Hepatocyte (in vitro differentiated cells): ENCODE results near the gene GFY. TPM values are rescaled to one million over a fixed set of nuclear protein-coding genes. Genes with fewer than 3 reads are reported as not detected.
"Not testable (repeated sequence)": the region's sequence is repeated elsewhere in the genome, so short reads cannot be mapped to it uniquely, and the experiment has no call there.

Experiments
- DNase-seq: peaks from one replicate; pipeline ENCODE4 v3.0.0-alpha.2; 2016; ENCODE audit warnings: low spot score
- H2AFZ ChIP-seq: fragments of 200-600 bp; sonication (generic); 2 replicates; pipeline ENCODE4 v1.6.0; 2016; ENCODE audit warnings: antibody characterized with exemption, mild to moderate bottlenecking
- H3K27ac ChIP-seq: fragments of 200-600 bp; sonication (generic); 2 replicates; pipeline ENCODE4 v1.5.1; 2016; ENCODE audit warnings: mild to moderate bottlenecking
- H3K27me3 ChIP-seq: fragments of 200-600 bp; sonication (generic); 2 replicates; pipeline ENCODE4 v1.6.1; 2016
- H3K36me3 ChIP-seq: fragments of 200-600 bp; sonication (generic); replicated peaks from 2 replicates; pipeline ENCODE4 v1.5.1; 2016; ENCODE audit warnings: low read depth; ENCODE audit not compliant: insufficient read depth
- H3K4me1 ChIP-seq: fragments of 200-600 bp; sonication (generic); 2 replicates; pipeline ENCODE4 v1.5.1; 2016; ENCODE audit warnings: mild to moderate bottlenecking, moderate library complexity; ENCODE audit not compliant: insufficient read depth
- H3K4me2 ChIP-seq: fragments of 200-600 bp; sonication (generic); 2 replicates; pipeline ENCODE4 v1.6.0; 2016
- H3K4me3 ChIP-seq: fragments of 200-600 bp; sonication (generic); 2 replicates; pipeline ENCODE4 v1.5.1; 2016; ENCODE audit warnings: mild to moderate bottlenecking
- H3K79me2 ChIP-seq: fragments of 200-600 bp; sonication (generic); 2 replicates; pipeline ENCODE4 v1.6.0; 2017; ENCODE audit warnings: mild to moderate bottlenecking
- H3K9me2 ChIP-seq: fragments of 200-600 bp; sonication (generic); replicated peaks from 2 replicates; pipeline ENCODE4 v1.6.0; 2017; ENCODE audit warnings: mild to moderate bottlenecking; ENCODE audit not compliant: insufficient read depth
- H3K9me3 ChIP-seq: fragments of 200-600 bp; sonication (generic); 2 replicates; pipeline ENCODE4 v1.5.1; 2016; ENCODE audit warnings: low read depth, mild to moderate bottlenecking
- H4K20me1 ChIP-seq: fragments of 200-600 bp; sonication (generic); 2 replicates; pipeline ENCODE4 v1.6.0; 2016; ENCODE audit warnings: mild to moderate bottlenecking; ENCODE audit not compliant: insufficient read depth, poor library complexity, severe bottlenecking
- EZH2 ChIP-seq: fragments of 200-600 bp; sonication (generic); IDR thresholded peaks from 2 replicates; pipeline ENCODE4 v1.6.1; 2016; ENCODE audit warnings: antibody characterized with exemption, mild to moderate bottlenecking, borderline replicate concordance
- EZH2phosphoT487 ChIP-seq: fragments of 200-600 bp; sonication (generic); IDR thresholded peaks from one replicate; pipeline ENCODE4 v1.6.1; 2018; ENCODE audit warnings: antibody characterized with exemption, mild to moderate bottlenecking, low read depth, moderate library complexity; ENCODE audit not compliant: unreplicated experiment, severe bottlenecking
- WGBS: methylation state at CpG from one replicate; pipeline ENCODE4 v1.1.6; 2016; ENCODE audit warnings: low lambda C conversion rate; ENCODE audit errors: missing lambda C conversion rate; 5-methylcytosine and 5-hydroxymethylcytosine counted together
- polyA plus RNA-seq: library from polyadenylated mRNA; unstranded; fragments of >200 nt; fragmentation: Nextera tagmentation; extraction: Ambion mirVana; gene quantifications from 2 replicates; pipeline ENCODE4 v1.2.1, GENCODE V29; 2016
- total RNA-seq: library from RNA; depleted of rRNA; stranded (reverse); fragments of >200 nt; gene quantifications from 2 replicates; pipeline ENCODE4 v1.2.3, GENCODE V29; 2014
- TF ChIP-seq, protein P1 (sequence below): fragments of 200-600 bp; sonication (generic); IDR thresholded peaks from 2 replicates; pipeline ENCODE4 v1.5.1; 2016; ENCODE audit warnings: antibody characterized with exemption, mild to moderate bottlenecking; ENCODE audit not compliant: poor library complexity

The GFY gene
- total and polyA plus RNA-seq, 2 experiments from 2014 or later = not detected

DNA sequence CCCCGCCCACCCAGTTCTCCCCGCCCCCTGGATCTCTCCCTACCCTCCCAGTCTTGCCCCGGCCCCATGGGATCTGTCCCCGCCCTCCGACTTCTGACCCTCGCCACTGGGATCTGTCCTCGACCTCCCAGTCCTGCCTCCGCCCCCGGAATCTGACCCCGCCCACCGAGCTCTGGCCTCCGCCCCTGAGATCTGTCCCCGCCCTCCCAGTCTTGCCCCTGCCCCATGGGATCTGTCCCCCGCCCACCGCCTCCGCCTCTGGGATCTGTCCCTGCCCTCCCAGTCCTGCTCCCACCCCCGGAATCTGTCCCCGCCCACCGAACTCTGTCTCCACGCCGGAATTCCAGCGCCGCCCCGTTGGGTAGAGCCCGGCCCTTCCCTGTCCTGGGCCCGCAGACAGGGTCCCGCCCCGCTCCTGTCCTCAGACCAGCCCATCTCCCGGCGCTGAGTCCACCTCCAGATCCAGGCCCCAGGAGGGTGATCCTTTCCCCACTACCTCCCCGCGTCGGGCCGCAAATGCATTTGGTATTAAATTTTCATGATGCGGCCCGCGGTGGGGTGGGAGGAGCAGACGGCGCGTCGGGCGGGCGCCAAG lies 17.7 kb downstream of the GFY start:
- WGBS = 3% methylated on average over 21 of the region's 43 CpGs

DNA sequence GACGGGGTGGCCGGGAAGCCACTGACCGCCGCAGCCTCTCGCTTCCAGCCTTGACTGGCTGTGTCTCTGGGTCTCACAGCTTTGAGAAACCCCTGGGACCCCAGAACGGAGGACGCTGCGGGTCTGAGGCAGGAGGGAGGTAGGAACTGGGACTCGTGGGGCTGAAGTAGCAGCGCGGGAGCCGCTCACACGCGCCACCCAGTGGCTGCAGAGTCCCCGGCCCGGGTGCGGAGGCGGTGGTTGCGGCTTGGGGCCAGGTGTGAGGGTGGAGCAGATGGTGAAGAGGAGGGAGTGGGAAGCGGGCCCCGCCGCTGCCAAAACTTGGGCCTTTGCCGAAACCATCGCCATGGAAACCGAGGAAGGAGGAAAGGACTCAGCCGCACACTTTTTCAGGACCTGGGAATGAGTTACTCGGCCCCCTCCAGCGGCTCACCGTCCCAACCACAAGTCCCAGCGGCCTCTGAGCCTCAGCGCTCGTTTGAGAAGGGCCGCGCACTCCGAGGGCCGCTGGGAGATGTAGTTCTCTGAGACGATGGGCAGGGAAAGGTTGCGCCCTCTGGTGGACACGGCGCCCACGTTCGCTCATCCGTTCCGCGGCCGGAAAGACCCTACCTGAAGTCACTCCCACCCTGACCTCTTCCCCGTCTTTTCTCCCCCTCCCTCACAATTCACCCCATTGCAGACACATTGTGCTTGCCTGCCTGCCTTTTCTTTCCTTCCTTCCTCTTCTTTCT lies 18.3 kb downstream of the GFY start:
- Histone ChIP-seq H2AFZ (peak overlapping the region; percentile 95), H3K9me2 (no peaks in the 10 kb centered on the region), H3K4me2 (peak overlapping the region; percentile 95)

More for the DNA sequence above, 17.7 kb downstream of the GFY start:
- Histone ChIP-seq H3K79me2 (no peaks in the 10 kb centered on the region), H3K27ac (peak overlapping the region; percentile 70), H3K36me3 (no peaks in the 10 kb centered on the region), H2AFZ (peak overlapping the region; percentile 95), H3K27me3 (peaks cover 44% of the 10 kb centered on the region), H3K4me1 (peaks cover 3% of the 10 kb centered on the region), H3K9me3 (no peaks in the 10 kb centered on the region), H3K9me2 (no peaks in the 10 kb centered on the region), H3K4me2 (peak overlapping the region; percentile 95), H4K20me1 (no peaks in the 10 kb centered on the region), H3K4me3 (peak overlapping the region; percentile 60)
- peak; percentile 95 for DNase-seq
- TF ChIP-seq, protein P1, sequence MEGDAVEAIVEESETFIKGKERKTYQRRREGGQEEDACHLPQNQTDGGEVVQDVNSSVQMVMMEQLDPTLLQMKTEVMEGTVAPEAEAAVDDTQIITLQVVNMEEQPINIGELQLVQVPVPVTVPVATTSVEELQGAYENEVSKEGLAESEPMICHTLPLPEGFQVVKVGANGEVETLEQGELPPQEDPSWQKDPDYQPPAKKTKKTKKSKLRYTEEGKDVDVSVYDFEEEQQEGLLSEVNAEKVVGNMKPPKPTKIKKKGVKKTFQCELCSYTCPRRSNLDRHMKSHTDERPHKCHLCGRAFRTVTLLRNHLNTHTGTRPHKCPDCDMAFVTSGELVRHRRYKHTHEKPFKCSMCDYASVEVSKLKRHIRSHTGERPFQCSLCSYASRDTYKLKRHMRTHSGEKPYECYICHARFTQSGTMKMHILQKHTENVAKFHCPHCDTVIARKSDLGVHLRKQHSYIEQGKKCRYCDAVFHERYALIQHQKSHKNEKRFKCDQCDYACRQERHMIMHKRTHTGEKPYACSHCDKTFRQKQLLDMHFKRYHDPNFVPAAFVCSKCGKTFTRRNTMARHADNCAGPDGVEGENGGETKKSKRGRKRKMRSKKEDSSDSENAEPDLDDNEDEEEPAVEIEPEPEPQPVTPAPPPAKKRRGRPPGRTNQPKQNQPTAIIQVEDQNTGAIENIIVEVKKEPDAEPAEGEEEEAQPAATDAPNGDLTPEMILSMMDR = no peak
- TF ChIP-seq EZH2 (no peak), EZH2phosphoT487 (no peak)

DNA sequence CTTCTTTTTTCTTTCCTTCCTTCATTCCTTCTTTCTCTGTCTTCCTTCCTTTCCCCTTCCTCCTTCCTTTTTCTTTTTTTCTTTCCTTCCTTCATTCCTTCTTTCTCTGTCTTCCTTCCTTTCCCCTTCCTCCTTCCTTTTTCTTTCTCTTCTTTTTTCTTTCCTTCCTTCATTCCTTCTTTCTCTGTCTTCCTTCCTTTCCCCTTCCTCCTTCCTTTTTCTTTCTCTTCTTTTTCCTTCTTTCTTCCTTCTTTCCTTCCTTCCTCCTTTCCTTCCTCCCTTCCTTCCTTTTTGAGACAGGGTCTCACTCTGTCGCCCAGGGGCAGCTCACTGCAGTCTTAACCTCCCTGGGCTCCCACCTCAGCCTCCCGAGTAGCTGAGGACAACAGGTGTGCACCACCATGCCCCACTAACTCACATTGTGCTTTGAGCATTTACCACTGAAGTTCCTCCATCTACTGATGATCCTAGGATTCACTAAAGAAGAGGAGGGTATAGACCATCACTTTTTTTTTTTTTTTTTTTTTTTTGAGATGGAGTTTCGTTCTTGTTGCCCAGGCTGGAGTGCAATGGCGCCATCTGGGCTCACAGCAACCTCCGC lies 19.0 kb downstream of the GFY start:
- peak overlapping the region; percentile 25 for H2AFZ ChIP-seq
- H3K9me3 ChIP-seq, H3K4me3 ChIP-seq, H3K4me1 ChIP-seq, DNase-seq, H3K27ac ChIP-seq, H3K36me3 ChIP-seq, H3K9me2 ChIP-seq, H3K79me2 ChIP-seq, H4K20me1 ChIP-seq: not testable (repeated sequence)
- H3K4me2 ChIP-seq = peak overlapping the region; percentile 95
- H3K27me3 ChIP-seq = peaks cover 30% of the 10 kb centered on the region
- 83% methylated on average over 5 of the region's 5 CpGs for WGBS

More for the DNA sequence above, 18.3 kb downstream of the GFY start:
- Histone ChIP-seq H3K4me3 (peak overlapping the region; percentile 60), H3K79me2 (no peaks in the 10 kb centered on the region), H3K36me3 (no peaks in the 10 kb centered on the region), H3K4me1 (peaks cover 3% of the 10 kb centered on the region), H3K27me3 (peaks cover 37% of the 10 kb centered on the region), H3K27ac (peak overlapping the region; percentile 70), H3K9me3 (no peaks in the 10 kb centered on the region), H4K20me1 (no peaks in the 10 kb centered on the region)
- TF ChIP-seq, protein P1 = peak; percentile 81
- TF ChIP-seq EZH2phosphoT487 = no peak
- WGBS = 1% methylated on average over 45 of the region's 47 CpGs
- peak; percentile 98 for DNase-seq

DNA sequence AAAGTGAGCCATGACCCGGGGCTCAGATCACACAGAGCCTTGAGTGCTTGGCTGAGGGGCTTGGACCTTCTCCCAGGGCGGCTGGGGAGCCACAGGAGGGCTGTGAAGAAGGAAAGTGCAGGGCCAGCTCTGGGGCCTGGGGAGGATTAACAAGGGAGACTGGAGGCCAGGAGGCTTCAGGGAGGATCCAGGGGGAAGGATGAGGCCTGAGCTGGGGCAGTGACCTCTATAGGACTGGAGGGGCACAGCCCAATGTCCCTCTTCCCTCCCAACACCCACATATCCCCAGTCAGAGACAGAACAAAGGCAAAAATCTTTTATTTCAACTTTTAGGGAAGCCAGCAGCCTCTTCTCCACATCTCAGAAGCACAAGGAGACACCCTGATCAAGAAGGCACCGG lies 20.8 kb downstream of the GFY start:
- H4K20me1 ChIP-seq = no peaks in the 10 kb centered on the region
- no peak for TF ChIP-seq EZH2
- TF ChIP-seq EZH2phosphoT487 = no peak
- TF ChIP-seq, protein P1 = no peak
- peaks cover 3% of the 10 kb centered on the region for H3K4me1 ChIP-seq
- no peak overlapping the region for H3K4me2 ChIP-seq
- H3K36me3 ChIP-seq = no peaks in the 10 kb centered on the region
- H3K4me3 ChIP-seq = no peak overlapping the region
- no peak overlapping the region for H3K27ac ChIP-seq
- peaks cover 9% of the 10 kb centered on the region for H3K79me2 ChIP-seq
- no peaks in the 10 kb centered on the region for H3K9me2 ChIP-seq
- H3K9me3 ChIP-seq = no peaks in the 10 kb centered on the region
- 84% methylated on average over 3 of the region's 3 CpGs for WGBS
- H2AFZ ChIP-seq = no peak overlapping the region
- DNase-seq = no peak
- peaks cover 12% of the 10 kb centered on the region for H3K27me3 ChIP-seq
